HG03135 (cell line): ENCODE data around the gene BRSK2.

ENCODE experiments used
- ATAC-seq: cut with Tn5 transposase; IDR thresholded peaks from one replicate; pipeline ENCODE4 v1.9.1; 2021; ENCODE audit warnings: mild to moderate bottlenecking, moderate library complexity; ENCODE audit not compliant: unreplicated experiment

The BRSK2 gene

GRCh38 chr11:1479006-1479677, 89.4 kb downstream of the BRSK2 start:
- no peak for ATAC-seq

DNA sequence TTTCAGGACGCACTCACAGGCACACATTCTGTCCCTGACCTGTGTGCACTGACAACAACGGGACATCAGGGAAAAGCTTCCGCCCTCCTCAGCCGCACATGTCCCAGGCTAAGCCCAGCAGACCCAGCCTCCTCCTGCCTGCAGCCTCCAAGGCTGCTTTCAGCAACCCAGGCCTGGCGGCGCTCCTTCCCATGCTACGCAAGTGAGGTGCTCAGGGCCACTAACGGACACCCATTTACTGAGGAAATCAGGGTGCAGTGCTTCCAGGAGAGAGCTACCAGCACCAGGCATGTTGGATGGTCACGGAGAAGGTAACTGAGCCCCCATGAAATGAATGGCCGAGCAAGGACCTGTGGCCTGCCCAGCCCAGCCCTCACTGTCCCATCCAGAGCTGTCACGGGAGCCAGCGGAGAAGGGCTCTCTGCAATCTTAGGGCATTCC, 90.0 kb downstream of the BRSK2 start:
- ATAC-seq = no peak

DNA sequence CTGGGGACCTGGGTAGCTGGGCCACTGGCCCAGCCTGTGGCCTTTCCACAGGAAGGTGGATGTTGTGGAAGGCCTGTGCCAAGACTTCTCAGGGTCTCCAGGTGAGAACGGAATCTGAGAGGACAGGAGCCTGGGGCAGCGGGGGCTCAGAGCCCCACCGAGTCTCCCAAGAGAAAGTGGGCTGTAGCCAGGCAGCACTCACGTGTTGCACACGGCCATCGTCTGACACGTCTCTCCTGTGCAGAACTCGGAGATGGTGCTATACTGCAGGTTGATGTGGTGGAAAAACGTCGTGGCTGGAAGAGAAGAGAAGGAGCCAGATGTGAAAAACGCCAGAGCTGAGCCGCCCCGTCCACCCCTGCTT, 90.4 kb downstream of the BRSK2 start:
- ATAC-seq = no peak

DNA sequence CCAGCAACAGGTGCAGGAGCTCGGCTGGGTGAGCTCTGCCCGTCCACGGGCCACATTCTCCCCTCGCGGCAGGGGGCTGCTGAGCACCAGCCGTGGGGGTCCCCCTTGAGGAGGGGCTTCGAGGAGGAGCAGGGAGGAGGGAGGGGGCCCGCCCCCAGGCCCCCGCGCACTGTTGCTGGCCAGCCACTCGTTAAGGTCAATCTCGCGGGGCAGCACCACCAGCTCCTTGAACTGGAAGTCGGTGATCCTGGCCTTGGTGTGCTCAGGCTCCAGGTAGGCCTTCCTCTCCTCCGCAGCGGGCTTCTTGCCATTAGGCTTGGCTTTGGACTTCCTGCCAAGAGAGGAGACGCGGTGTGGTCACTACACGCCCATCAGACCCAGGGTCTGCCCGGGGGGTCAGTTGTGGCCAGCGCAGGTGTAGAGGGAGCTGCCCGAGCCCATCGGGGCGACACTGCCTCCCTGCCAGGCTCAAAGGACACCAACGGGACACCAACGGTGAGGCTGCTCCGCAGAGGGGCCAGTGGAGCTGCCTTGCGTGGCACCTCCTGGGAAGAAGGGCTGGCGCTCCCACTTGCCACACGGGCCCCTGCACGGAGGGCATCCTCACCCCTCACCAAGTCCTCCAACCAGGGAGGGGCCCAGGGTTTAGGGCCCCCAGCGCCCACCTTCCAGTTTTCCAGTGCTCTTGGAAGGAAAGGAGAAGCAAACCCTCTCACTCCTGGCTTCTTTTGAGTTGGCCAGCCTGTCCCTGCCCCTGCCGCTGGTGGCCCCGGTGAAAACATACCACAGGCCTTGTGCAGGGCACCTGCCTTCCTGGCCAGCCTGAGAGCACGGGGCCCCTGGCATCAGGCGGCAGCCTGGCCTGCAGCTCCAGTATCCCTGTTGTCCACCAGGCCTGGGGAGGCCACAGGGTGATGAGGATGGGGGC, 91.1 kb downstream of the BRSK2 start:
- no peak for ATAC-seq

GRCh38 chr11:1481483-1481825, 91.7 kb downstream of the BRSK2 start:
- no peak for ATAC-seq

DNA sequence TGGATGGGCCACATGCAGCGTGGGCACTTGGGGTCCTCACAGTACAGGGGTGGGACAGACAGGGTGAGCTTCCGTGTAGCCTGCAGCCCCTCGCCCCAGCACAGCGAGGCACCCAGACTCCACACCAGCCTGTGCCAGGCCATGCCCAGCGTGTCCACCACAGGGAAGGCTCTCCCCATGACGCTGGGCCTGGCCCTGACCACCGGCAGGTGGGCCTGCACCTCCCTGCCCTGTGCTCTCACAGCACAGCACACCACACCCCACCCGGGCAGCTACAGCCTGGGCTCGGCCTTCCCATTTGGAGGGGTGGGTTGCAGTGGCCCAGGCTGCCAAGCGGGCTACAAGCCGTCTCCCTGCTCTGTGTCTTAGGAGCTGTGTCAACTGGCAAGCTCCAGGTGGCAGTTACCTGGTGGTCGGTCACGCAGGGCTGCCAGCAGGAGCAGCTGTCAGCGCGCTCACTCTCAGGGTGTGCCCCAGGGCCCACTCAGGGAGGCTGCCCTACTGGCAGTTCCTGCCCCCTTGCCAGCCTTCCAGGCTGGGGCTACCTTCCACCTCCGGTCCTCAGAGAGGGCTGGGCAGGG, 92.2 kb downstream of the BRSK2 start:
- no peak for ATAC-seq

GRCh38 chr11:1482581-1483444, 93.1 kb downstream of the BRSK2 start:
- no peak for ATAC-seq

DNA sequence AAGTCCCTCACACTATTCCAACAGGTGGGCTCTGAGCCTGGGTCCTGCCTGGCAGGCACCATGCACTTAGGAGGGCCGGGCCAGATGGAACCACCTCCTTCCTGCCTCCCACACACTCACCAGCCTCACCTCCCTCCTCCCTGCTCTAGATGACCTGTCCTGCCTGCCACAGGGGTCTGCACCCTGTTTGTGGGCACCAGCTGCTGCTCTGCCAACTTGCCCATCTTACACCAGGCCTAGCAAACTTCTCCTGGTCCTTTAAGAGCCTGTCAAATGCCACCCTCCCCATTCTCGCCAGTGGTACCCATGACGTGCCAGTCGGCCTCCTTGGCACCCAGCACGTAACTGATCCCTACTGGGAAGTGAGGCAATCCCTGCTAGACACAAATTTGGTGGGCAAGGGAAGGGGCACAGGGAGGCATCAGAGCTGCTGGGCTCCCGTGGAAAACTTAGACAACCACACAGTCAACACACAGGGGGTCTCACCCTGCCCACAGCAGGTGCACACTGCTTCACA, 93.8 kb downstream of the BRSK2 start:
- no peak for ATAC-seq

DNA sequence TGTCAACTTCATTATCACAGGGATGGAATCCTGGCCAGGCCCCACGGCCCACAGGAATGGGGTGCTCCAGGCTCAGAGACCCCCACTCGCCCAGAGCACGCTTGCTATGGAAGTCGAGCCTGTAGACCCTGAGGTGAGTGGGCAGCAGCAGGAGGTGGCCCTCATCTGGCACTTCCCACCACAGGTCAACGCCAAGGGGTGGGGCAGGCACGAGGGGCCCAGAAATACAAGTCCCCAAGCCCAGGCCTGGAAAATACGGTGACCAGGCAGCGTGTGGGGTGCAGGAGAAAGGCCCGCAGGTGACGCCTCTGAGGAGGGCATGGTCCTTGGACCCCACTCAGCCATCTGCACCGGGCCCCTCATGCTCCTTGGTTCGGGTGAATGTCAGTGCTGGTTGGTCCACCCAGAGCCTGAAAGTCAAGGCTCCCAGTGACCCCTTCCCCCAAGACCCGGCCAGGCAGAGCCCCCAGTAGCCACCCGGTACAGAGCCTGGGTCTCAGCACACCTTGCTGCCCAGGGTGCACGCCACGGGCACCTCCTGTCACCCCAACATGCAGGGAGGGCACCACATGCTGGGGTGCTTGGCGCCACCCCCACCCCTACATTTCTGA, 94.4 kb downstream of the BRSK2 start:
- ATAC-seq = no peak

- no peak for ATAC-seq
Observed at GRCh38 chr11:1484695-1485503, 95.2 kb downstream of the BRSK2 start.

- ATAC-seq = no peak
Observed at GRCh38 chr11:1485504-1485885, 95.8 kb downstream of the BRSK2 start.

DNA sequence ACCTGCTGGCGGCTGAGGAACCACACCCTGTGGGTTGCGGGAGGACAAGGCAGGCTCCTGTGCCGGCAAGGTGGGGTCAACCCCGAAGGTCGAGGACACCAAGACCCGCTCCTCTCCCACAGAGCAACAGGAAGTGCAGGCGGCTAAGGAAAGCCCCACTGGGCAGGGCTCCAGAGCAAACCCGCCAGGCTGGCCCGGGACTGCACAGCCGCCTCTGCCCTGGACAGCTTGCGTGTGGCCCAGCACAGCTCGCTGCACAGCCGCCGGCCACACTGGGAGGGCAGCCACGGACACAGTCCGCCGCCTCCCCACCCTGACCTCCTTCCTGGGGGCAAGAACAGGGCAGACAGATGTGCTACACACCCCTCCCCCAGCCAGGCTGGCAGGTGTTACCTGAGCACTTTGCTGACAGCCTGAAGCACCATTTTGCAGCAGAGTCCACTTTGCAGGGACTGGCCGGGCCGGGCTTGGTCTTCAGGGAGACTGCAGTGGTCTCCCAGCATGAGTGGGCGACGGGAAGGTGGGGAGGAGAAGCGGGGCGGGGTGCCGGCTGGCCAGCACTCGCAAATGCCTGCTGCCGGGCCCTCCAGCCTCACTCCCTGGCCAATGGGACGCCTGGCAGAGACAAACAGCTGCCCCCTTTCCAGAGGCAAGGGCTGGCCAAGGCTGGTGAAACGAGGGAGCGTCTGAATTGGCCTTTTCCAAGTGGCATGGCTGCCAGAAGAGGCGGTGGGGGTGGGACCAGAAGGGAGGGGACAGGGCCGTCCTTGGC, 96.5 kb downstream of the BRSK2 start, which contains the start of gene MOB2:
Gene MOB2 (minus strand): TSS at position 726 of the 772 bp plus-strand sequence. CDS start 223 bp downstream, at position 503.
- no peak for ATAC-seq

- no peak for ATAC-seq
Observed at GRCh38 chr11:1487091-1487850, 97.5 kb downstream of the BRSK2 start.

DNA sequence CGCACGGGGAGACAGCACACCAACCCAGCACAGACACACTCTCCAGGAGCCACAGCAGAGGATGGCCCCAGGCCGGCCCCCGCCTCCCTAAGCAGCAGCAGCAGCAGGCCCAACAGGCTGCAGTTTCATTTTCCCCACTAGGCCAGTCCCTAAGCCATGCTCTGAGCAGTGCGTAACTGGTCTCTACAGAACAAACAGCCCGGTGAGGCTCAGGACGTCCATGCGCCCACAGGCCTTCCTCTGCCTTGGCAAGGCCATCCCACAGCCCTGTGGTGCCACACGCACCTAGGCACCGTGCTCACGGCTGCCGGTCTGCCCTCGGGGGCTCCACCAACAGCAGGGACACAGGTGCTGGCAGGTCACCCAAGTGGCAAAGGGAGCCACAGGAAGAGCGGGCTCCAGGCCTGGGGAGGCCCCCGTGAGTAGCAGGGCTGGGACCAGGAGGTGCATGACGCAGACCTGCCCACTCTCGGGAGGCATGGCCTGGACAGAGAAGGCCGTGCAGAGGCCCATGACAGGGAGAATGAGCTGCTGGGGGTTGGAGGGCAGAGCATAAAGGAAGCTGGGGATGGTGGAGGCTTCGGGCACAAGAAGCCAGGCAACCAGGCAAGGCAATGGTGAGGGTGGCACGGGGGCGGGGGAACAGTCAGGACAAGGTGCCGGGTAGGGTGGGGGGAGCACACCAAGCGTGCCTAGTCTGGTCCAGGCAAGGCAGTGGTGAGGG, 98.3 kb downstream of the BRSK2 start:
- ATAC-seq = no peak

- ATAC-seq = no peak
Observed at GRCh38 chr11:1488575-1489180, 98.9 kb downstream of the BRSK2 start.

DNA sequence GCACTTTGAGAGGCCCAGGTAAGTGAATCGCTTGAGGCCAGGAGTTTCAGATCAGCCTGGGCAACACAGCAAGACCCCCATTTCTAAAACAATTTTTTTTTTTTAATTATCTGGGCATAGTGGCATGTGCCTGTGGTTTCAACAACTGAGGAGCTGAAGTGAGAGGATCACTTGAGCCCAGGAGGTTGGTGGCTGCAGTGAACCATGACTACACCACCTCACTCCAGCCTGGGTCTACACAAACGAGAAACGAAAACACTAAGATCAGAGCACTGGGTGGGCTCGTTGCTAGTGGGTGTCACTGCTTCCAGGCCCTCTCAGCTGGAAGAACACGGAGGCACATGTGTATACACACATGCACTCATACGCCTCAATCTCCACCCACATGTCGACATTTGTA, 100.9 kb downstream of the BRSK2 start:
- no peak for ATAC-seq

- ATAC-seq = no peak
Observed at GRCh38 chr11:1491379-1491778, 101.6 kb downstream of the BRSK2 start.
